HL-60 (cell line): Measurements from ENCODE around the gene DBI.

ENCODE experiments used
- DNase-seq, 2 experiments: peaks; one replicate each; pipeline ENCODE4 v3.0.0-alpha.2; 2010 to 2020; ENCODE audit warnings: low read depth in 1 of 2, low spot score in 1 of 2
- H3K27ac ChIP-seq: fragments of 250-450 bp; sonication (Bioruptor Pico); replicated peaks from 2 replicates; pipeline ENCODE4 v1.5.1; 2020; ENCODE audit warnings: mild to moderate bottlenecking, moderate library complexity
- H3K27me3 ChIP-seq: fragments of 250-450 bp; sonication (Bioruptor Pico); 2 replicates; pipeline ENCODE4 v1.5.1; 2021; ENCODE audit warnings: mild to moderate bottlenecking, moderate library complexity; ENCODE audit not compliant: insufficient read depth, poor library complexity, severe bottlenecking
- H3K4me3 ChIP-seq: replicated peaks from 2 replicates; pipeline ENCODE4 v1.5.1; 2011; ENCODE audit warnings: mild to moderate bottlenecking, control low read depth, low read length; ENCODE audit not compliant: insufficient read depth
- CTCF ChIP-seq: IDR thresholded peaks from one replicate; pipeline ENCODE4 v1.5.1; 2011; ENCODE audit warnings: low read length, control low read depth, inconsistent platforms; ENCODE audit not compliant: insufficient read depth
- GABPA ChIP-seq: IDR thresholded peaks from 2 replicates; pipeline ENCODE4 v1.6.1; 2012; ENCODE audit warnings: low read depth
- POLR2AphosphoS5 ChIP-seq: IDR thresholded peaks from 2 replicates; pipeline ENCODE4 v1.6.1; 2012; ENCODE audit warnings: low read depth
- REST ChIP-seq: IDR thresholded peaks from 2 replicates; pipeline ENCODE4 v1.6.1; 2012; ENCODE audit warnings: low read depth; ENCODE audit not compliant: insufficient replicate concordance
- SPI1 ChIP-seq: IDR thresholded peaks from 2 replicates; pipeline ENCODE4 v1.6.1; 2012; ENCODE audit warnings: low read depth, mild to moderate bottlenecking, borderline replicate concordance

DBI gene

GRCh38 chr2:119415630-119416029 is 48.9 kb downstream of the DBI start:
- no peaks in the 10 kb centered on the region for H3K27me3 ChIP-seq
- no peak for TF ChIP-seq SPI1
- no peak for TF ChIP-seq CTCF
- no peak for TF ChIP-seq REST
- DNase-seq: no peak
- no peak overlapping the region for H3K27ac ChIP-seq
- H3K4me3 ChIP-seq: no peak overlapping the region

GRCh38 chr2:119416299-119416923 is 49.6 kb downstream of the DBI start:
- DNase-seq: no peak
- H3K4me3 ChIP-seq: no peak overlapping the region
- TF ChIP-seq SPI1: no peak
- no peak overlapping the region for H3K27ac ChIP-seq
- no peaks in the 10 kb centered on the region for H3K27me3 ChIP-seq

- H3K27me3 ChIP-seq: no peaks in the 10 kb centered on the region
- H3K4me3 ChIP-seq: no peak overlapping the region
- TF ChIP-seq GABPA (no peak), CTCF (no peak), POLR2AphosphoS5 (no peak), REST (no peak), SPI1 (no peak)
- no peak overlapping the region for H3K27ac ChIP-seq
- DNase-seq: no peak
Observed at GRCh38 chr2:119417908-119418307, 51.1 kb downstream of the DBI start.

- no peak for DNase-seq
- no peaks in the 10 kb centered on the region for H3K27me3 ChIP-seq
- no peak overlapping the region for H3K27ac ChIP-seq
- no peak overlapping the region for H3K4me3 ChIP-seq
- TF ChIP-seq POLR2AphosphoS5 (no peak), CTCF (no peak), GABPA (no peak), REST (no peak), SPI1 (no peak)
Observed at GRCh38 chr2:119419065-119419464, 52.3 kb downstream of the DBI start.
